Calu3 (cell line): Measurements from ENCODE around the gene ELAC2. TPM values are rescaled to one million over a fixed set of nuclear protein-coding genes. Genes with fewer than 3 reads are reported as not detected.
A peak's percentile ranks its signal among the peaks of the same experiment; 100 is the strongest.

Experiments
- BruUV-seq: library from RNA; stranded (reverse); fragments of 400-500 nt; replicated peaks from 2 replicates; lab custom pipeline; 2021; lab: Mats Ljungman, UMichigan
- CTCF ChIA-PET: fragments of 300-600 bp; sonication (Branson Sonifier 250); formaldehyde crosslinking; loops from one replicate; lab custom pipeline; 2022; ENCODE audit warnings: antibody characterized with exemption; lab: Charles Lee
- DNase-seq: peaks from one replicate; pipeline ENCODE4 v3.0.0; 2022
- H3K27ac Mint-ChIP-seq: one replicate; pipeline ENCODE4 v1.8.0; 2022; ENCODE audit warnings: mixed read lengths; ENCODE audit not compliant: unreplicated experiment
- H3K27me3 Mint-ChIP-seq: one replicate; pipeline ENCODE4 v1.8.0; 2022; ENCODE audit warnings: mixed read lengths; ENCODE audit not compliant: unreplicated experiment
- H3K36me3 Mint-ChIP-seq: one replicate; pipeline ENCODE4 v1.8.0; 2022; ENCODE audit warnings: mild to moderate bottlenecking, moderate library complexity, mixed read lengths; ENCODE audit not compliant: insufficient read depth, unreplicated experiment
- H3K4me1 Mint-ChIP-seq: one replicate; pipeline ENCODE4 v1.8.0; 2022; ENCODE audit warnings: mild to moderate bottlenecking, low read depth, mixed read lengths; ENCODE audit not compliant: unreplicated experiment
- H3K4me3 Mint-ChIP-seq: one replicate; pipeline ENCODE4 v1.8.0; 2022; ENCODE audit warnings: mild to moderate bottlenecking, low read depth, moderate library complexity, mixed read lengths; ENCODE audit not compliant: unreplicated experiment
- H3K9me3 Mint-ChIP-seq: one replicate; pipeline ENCODE4 v1.8.0; 2022; ENCODE audit warnings: low read depth, mixed read lengths; ENCODE audit not compliant: unreplicated experiment
- intact Hi-C: fragments of 100-400 bp; cut with micrococcal nuclease; formaldehyde crosslinking; loops from one replicate; pipeline ENCODE4 v1.10.0; 2022; ENCODE audit not compliant: unreplicated experiment
- total RNA-seq: library from RNA; stranded (reverse); gene quantifications from 2 replicates; pipeline ENCODE4 v1.2.3, GENCODE V29; 2022
- TF ChIP-seq, protein P1 (sequence below): fragments of 200-600 bp; IDR thresholded peaks from one replicate; pipeline ENCODE4 v1.8.0; 2022; ENCODE audit warnings: antibody characterized with exemption; ENCODE audit not compliant: unreplicated experiment

Gene ELAC2
- total RNA-seq, 1 experiment from 2014 or later: 39.8 TPM

DNA sequence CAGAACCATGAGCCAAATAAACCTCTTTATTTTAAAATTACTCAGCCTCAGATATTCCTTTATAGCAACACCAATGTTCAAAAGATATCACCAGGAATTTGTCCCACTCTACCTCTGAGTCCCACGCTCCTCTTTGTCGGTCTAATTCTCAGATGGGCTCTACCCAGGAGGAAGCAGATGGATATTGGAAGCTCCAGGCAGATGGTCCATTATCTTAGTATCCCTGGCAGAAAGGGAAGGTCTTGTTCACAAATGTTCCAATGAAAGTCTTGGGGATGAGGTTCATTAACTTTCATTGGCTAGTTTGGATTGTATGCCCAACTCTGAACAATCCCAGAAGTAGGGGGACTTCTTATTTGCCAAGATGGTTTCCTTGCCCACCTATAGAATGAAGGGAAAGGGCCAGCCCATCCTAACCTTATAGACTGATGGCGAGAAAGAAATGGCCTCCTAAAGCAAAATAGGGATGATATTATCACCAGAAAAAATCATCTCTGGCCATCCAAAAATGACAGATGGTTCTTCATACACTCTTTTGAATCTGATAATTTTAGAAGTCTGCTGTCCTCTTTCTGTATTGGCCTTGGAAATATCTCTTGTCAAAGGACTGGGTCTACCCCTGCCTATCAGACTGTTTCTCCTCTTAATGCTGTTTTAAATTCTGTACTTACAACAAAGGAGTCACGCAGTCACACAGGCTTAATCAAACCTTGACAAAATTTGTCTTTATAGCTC is 21.3 kb upstream of the ELAC2 start:
- Mint-ChIP-seq H3K36me3 (no peaks in the 10 kb centered on the region), H3K9me3 (peaks cover 4% of the 10 kb centered on the region), H3K4me1 (no peaks in the 10 kb centered on the region), H3K27me3 (peaks cover 37% of the 10 kb centered on the region), H3K4me3 (no peak overlapping the region), H3K27ac (no peak overlapping the region)
- BruUV-seq: no TSS peak
- intact Hi-C loops: no loop called here
- CTCF ChIA-PET: no interaction called here
- TF ChIP-seq, protein P1, sequence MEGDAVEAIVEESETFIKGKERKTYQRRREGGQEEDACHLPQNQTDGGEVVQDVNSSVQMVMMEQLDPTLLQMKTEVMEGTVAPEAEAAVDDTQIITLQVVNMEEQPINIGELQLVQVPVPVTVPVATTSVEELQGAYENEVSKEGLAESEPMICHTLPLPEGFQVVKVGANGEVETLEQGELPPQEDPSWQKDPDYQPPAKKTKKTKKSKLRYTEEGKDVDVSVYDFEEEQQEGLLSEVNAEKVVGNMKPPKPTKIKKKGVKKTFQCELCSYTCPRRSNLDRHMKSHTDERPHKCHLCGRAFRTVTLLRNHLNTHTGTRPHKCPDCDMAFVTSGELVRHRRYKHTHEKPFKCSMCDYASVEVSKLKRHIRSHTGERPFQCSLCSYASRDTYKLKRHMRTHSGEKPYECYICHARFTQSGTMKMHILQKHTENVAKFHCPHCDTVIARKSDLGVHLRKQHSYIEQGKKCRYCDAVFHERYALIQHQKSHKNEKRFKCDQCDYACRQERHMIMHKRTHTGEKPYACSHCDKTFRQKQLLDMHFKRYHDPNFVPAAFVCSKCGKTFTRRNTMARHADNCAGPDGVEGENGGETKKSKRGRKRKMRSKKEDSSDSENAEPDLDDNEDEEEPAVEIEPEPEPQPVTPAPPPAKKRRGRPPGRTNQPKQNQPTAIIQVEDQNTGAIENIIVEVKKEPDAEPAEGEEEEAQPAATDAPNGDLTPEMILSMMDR: no peak
- DNase-seq: no peak

GRCh38 chr17:13036751-13037150 is 18.9 kb upstream of the ELAC2 start:
- DNase-seq: no peak
- CTCF ChIA-PET: no interaction called here
- BruUV-seq: no TSS peak
- TF ChIP-seq, protein P1: no peak
- H3K4me3 Mint-ChIP-seq: no peak overlapping the region
- H3K4me1 Mint-ChIP-seq: no peaks in the 10 kb centered on the region
- H3K27me3 Mint-ChIP-seq: peaks cover 31% of the 10 kb centered on the region
- no peak overlapping the region for H3K27ac Mint-ChIP-seq
- intact Hi-C loops: no loop called here
- H3K9me3 Mint-ChIP-seq: peaks cover 3% of the 10 kb centered on the region
- H3K36me3 Mint-ChIP-seq: no peaks in the 10 kb centered on the region

- no TSS peak for BruUV-seq
- TF ChIP-seq, protein P1: no peak
- Mint-ChIP-seq H3K36me3 (no peaks in the 10 kb centered on the region), H3K4me3 (no peak overlapping the region), H3K27me3 (peaks cover 18% of the 10 kb centered on the region), H3K27ac (no peak overlapping the region), H3K4me1 (no peaks in the 10 kb centered on the region), H3K9me3 (peaks cover 2% of the 10 kb centered on the region)
- CTCF ChIA-PET: no interaction called here
- intact Hi-C loops: no loop called here
- no peak for DNase-seq
Measured at GRCh38 chr17:13035420-13035819, 17.6 kb upstream of the ELAC2 start.

GRCh38 chr17:13031718-13032350 is 14.0 kb upstream of the ELAC2 start:
- H3K4me3 Mint-ChIP-seq: no peak overlapping the region
- H3K4me1 Mint-ChIP-seq: no peaks in the 10 kb centered on the region
- CTCF ChIA-PET: interaction anchor here (0.7 to 1.5 kb wide), 3 partner anchors 14 to 1317 kb away, joined by 4 to 10 read pairs (median 8); partner anchors contain the start of gene ELAC2
- no peaks in the 10 kb centered on the region for H3K36me3 Mint-ChIP-seq
- intact Hi-C loops: loop anchor here (1.0 to 5.0 kb wide), 2 partner anchors 305 to 852 kb away; no protein-coding TSS in a partner anchor
- H3K27me3 Mint-ChIP-seq: peaks cover 16% of the 10 kb centered on the region
- TF ChIP-seq, protein P1: peak; percentile 52
- peak; percentile 42 for DNase-seq
- H3K27ac Mint-ChIP-seq: no peak overlapping the region
- BruUV-seq: no TSS peak
- peaks cover 2% of the 10 kb centered on the region for H3K9me3 Mint-ChIP-seq
